Sigmoid colon (tissue), 4 donors: Measurements from ENCODE around the gene ATRNL1.

Source experiments
- POLR2A ChIP-seq, 2 donors: fragments of 450-650 bp; IDR thresholded peaks; one replicate each; pipeline ENCODE4 v1.6.1; 2016; ENCODE audit warnings: antibody characterized with exemption in 2 of 2, mild to moderate bottlenecking in 2 of 2, moderate library complexity in 2 of 2
- POLR2AphosphoS5 ChIP-seq, 4 donors: sonication (generic); formaldehyde crosslinking; IDR thresholded peaks; one replicate each; pipeline ENCODE4 v1.6.1; 2017; ENCODE audit warnings: antibody characterized with exemption in 4 of 4
- TF ChIP-seq, protein P1 (sequence below), 4 experiments: fragments of 450-650 bp in 3 of 4; fragments of 200-600 bp in 1 of 4; IDR thresholded peaks; one replicate each; pipeline ENCODE4 v1.5.1; 2016 to 2019; ENCODE audit warnings: antibody characterized with exemption in 4 of 4, mild to moderate bottlenecking in 3 of 4, moderate library complexity in 2 of 4

DNA sequence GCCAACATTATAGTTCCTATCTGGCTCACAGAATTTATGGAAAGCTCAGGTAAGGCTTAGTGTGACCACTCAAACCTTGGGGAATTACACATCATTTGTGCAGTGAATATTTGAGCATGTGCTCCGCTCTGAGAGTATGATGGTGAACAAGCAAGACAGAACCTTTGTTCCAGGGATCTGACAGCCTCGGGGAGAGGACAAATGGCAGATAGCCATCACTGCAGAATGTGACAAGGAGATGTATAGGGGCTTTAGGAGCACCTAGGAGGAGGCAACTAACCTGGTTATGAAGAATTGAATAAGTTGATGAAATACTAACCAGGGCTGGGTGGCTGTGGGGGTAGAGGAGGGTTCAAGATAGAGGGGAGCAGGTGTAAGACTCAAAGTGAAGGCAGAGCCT, 889.4 kb downstream of the ATRNL1 start:
- TF ChIP-seq POLR2A (IDR thresholded peaks at IDR 0.05) (no peak), POLR2AphosphoS5 (IDR thresholded peaks at IDR 0.05) (no peak)
- TF ChIP-seq, protein P1, sequence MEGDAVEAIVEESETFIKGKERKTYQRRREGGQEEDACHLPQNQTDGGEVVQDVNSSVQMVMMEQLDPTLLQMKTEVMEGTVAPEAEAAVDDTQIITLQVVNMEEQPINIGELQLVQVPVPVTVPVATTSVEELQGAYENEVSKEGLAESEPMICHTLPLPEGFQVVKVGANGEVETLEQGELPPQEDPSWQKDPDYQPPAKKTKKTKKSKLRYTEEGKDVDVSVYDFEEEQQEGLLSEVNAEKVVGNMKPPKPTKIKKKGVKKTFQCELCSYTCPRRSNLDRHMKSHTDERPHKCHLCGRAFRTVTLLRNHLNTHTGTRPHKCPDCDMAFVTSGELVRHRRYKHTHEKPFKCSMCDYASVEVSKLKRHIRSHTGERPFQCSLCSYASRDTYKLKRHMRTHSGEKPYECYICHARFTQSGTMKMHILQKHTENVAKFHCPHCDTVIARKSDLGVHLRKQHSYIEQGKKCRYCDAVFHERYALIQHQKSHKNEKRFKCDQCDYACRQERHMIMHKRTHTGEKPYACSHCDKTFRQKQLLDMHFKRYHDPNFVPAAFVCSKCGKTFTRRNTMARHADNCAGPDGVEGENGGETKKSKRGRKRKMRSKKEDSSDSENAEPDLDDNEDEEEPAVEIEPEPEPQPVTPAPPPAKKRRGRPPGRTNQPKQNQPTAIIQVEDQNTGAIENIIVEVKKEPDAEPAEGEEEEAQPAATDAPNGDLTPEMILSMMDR (IDR thresholded peaks at IDR 0.05), result no peak
